CD4-positive, alpha-beta T cell treated with Interleukin-10 for 1 hour (primary cell): ENCODE data around the gene TPO.
"Not testable (repeated sequence)": the region's sequence is repeated elsewhere in the genome, so short reads cannot be mapped to it uniquely, and the experiment has no call there.

Source experiments
- DNase-seq: peaks from one replicate; pipeline ENCODE4 v3.0.0-alpha.2; 2020

TPO gene

DNA sequence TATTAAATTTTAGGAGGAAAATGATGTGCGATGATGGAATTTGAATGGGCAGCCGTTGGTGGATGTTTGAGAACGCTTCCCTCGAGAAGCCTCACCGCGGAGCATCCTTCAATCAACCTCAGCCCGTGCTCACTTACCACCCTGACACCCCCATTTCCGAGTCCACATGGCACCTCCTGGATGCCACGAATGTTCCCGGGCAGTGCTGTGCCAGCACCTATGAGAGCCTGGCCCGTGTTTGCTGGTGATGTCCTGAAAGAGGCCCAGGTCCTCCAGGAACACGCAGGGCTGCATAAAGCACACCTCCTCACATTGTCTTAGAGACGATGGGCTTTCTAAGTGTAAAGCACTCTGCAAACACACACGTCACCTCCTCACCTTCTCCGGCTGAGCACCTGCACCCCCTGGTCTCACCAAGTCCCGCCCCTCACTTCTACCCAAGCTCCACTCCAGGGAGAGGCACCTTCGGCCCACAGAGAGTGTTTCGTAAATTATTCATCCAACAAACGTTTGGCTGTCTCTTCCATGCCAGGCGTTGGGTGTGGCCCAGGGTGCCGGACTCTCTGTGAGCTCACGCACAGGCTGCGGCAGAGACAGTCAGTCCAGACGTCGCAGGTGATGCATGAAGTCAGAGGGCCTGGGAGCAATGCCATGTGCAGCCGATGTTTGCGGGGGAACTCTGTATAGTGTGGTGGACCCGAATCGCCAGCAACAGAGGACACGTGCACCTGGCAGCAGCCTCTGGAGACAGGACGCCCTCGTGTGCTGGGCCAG lies 150.0 kb downstream of the TPO start:
- DNase-seq, result no peak

GRCh38 chr2:1563943-1564891 lies 151.0 kb downstream of the TPO start:
- DNase-seq, result peak; percentile 16

DNA sequence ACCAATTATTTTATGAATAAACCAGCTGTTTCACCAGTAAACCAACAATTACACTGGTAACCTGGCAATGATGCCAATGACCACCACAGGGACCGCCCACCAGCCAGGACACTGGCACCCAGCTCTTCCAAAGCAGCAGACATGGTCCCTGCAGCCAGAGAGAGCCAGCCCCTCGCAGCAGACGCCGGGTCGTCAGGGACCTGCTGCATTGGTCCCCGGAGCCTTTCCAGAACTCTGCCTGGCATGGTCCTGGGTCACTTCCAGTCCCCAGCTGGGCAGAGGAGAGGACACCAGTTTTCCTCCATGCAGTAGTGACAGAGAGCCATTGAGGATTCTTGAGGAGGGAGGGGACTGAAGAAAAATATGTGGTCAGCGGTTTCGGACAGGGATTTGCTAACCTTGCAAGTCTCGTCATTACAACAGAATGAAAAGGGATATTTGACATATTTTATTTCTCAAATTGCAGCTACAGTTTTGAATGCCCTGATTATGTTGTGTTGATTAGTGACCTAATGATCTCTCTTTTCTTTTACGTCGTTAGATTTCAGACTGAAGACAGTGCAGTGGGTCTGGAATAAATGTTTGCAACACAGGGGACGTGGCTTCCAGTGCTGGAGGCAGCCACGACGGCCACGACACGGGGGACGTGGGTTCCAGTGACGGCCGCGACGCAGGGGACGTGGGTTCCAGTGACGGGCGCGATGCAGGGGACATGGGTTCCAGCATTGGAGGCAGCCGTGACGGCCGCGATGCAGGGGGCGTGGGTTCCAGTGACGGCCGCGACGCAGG lies 154.5 kb downstream of the TPO start:
- no peak for DNase-seq

- DNase-seq, result not testable (repeated sequence)
Observed at GRCh38 chr2:1568345-1568668, 155.0 kb downstream of the TPO start.

DNA sequence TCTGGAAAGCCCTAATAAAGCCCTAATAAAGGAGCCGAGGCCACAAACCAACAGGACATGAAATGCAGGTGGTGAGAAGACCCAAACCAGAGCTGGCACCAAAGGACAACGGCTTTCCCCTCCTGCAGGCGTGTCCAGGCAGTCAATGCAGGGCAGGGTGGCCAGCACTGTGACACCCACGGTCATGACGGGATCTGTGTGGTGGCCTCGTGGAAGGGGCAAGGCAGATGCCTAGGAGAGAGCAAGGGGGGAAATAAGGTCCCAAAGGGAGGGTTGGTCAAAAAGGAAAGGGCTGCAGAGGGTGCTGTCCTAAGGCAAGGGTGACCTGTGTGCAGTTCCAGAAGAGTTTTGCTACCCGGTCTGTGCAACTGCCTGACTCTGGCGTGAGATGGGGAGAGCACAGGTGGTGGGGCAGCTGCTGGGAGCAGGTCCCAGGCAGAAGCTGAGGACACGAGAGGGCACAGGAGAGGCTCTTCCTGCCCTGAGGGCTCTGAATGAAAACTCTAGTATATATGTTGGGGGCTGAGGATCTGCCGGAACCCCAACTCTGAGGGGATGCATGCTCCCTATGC lies 156.7 kb downstream of the TPO start:
- no peak for DNase-seq

DNA sequence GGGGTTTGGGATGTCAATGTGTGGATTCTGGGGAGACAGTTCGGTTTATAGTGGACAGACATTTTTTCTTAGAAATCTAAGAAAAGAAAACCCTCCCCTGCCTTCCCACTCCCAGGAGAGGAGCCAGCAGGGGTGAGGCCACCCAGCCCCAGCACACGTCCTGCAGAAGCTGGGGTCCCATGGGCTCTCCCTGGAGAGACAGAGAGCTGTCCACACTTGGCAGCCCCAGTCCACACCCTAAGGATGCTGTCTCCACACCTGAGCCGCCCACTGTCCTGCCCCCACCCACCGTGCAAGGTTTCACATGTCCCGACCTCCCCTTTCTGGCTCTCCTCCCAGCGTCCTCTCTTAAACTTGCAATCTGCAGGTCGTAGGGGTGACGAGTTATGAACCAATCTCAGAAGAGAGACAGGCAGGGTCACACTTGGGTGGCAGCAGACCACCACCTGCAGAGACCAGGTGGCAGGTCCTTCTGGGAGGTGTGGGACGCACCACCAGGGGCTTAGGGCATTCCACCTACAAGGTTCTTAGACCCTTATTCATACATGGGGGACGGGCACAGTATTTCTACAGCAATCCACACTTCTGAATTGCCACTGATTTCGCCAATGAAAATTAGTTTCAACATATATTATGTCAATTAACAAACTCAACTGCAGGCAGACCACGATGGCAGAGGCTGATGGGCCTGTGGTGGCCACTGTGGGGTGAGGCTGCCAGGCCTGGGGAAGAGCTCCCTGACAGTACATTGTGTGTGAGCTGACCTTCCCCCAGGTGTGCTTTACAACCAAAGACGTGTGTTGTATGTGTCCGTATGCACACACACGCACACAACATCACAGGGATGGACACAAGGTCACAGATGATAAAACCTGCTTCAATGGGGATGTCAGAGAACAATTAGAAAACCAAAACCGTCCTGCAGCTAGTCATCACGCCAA lies 158.5 kb downstream of the TPO start:
- DNase-seq, result no peak

GRCh38 chr2:1572638-1573037 lies 159.4 kb downstream of the TPO start:
- no peak for DNase-seq

DNA sequence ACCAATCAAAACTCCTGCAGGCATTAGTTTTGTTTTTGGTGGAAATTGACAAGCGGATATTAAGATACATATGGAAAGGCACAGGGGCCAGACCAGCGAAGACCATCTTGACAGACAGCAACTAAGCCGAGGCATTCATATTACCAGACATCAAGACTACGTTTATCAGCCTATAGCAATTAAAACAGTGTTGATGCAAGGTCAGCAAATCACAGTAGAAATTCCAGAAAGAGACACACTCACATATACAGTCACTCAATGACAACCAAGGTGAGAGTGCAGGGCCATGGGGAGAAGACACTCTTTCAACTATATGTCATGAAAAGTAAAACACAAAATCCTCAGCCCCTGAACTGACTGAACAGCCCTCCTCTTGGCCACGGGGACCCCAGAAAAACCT lies 164.6 kb downstream of the TPO start:
- no peak for DNase-seq

GRCh38 chr2:1581257-1581964 lies 168.1 kb downstream of the TPO start:
- not testable (repeated sequence) for DNase-seq

GRCh38 chr2:1581965-1582625 lies 168.8 kb downstream of the TPO start:
- DNase-seq, result no peak

GRCh38 chr2:1582891-1583341 lies 169.7 kb downstream of the TPO start:
- no peak for DNase-seq

GRCh38 chr2:1584051-1584531 lies 170.8 kb downstream of the TPO start:
- no peak for DNase-seq

DNA sequence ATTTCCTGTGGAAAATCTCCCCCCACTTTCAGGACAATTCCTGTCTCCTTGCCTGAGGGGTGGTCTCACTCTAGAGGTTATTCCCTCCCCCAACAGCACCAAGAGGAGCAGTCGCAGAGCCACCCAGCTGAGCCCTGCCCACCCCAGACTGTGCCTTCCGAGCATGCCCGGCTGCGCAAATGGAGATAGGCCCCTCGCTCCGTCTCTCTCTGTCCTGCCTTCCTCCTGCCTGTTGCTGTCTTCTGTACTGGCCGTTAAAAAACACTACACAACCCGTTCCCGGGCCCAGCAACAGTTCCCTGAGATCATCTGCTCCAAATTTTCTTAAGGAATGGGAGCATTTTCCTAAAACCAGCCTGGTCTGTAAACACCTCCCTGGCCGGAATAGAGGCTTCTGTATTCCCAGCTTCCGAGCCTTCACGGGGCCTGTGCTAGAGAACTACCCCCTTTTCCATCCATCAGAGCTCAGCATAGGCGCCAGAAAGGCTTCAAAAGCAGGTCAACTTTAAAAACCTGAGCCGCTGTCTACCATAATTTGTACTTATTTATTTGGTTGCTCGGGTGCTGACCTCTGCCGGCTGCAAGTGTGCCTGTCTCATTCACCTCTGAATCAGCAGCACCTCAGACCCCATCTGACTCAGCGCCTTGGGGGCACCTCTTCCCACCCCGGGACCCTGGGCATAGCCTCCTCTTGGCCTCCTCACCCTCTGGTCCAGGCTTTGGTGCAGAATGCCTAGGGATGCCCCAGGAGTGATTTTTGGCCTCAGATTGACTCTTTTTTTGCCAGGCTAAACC lies 171.6 kb downstream of the TPO start:
- DNase-seq, result no peak

- no peak for DNase-seq
Observed at GRCh38 chr2:1585635-1586034, 172.4 kb downstream of the TPO start.

DNA sequence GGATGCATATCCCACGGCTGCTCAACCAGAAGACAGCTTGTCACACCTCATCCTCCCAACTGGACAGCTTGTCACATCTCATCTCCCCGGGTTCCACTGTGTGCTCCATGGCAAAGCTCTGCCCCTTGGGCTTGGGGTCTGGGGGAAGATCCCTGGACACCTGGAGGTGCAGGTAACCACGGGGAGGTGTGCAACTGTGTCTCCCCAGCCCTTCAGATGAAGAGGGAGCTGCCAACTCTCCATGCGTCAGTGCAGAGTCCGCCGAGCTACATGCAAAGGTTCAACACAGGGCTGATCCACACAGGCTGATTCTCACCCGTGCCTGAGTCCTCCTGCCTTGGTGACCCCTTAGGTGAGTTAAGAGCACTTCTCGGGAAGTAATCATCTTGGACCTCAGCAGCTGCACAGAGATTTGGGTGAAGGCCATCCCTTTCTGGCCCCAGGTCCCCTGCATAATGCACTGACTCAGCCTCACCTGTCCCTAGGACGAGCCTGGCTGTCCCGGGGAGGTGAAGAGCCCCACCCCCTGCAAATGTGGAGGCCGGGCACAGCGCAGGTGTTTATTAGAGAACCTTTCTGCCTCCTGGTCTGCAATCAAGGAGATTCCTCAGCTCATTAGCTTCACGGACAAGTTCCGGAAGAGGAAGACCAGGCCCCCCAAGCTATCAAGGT lies 173.1 kb downstream of the TPO start:
- DNase-seq, result no peak

DNA sequence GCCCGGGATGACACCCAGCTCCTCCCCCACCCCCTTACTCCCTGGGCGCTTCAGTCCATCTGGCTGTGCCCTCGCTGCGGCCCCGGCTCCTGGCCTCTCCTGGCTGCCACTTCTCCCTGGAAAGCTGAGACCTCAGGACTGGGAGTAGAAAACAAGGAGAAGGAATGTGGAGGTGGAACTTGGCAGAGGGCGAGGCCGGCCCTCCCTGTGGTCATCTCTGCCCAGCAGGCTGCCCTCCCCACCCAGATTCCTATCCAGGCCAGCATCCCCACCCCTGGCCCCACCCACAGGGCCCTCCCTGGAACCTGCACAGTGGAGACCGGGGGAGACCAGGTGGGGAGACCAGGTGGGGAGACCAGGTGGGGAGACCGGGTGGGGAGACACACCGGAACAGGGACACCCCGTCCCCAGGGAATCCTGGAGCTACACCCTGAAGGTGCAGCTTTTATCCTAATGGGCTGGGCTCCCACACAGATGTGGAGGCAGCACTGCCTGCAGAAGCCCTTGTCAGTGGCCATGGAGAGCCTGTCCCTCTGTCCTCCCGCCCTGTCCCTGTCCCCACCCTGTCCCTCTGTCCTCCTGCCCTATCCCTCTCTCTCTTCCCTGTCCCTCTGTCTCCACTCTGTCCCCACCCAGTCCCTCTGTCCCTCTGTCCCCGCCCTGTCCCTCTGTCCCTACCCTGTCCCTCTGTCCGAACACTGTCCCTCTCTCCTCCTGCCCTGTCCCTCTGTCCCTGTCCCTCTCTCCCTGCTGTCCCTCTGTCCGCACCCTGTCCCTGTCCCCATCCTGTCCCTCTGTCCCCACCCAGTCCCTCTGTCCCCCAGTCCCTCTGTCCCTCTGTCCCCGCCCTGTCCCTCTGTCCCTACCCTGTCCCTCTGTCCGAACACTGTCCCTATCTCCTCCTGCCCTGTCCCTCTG lies 173.9 kb downstream of the TPO start:
- no peak for DNase-seq
